Parathyroid adenoma (tissue), 2 donors: ENCODE data around the gene MYO1A.

Experiments used
- H2AFZ ChIP-seq: fragments of 300-600 bp; sonication (generic); one replicate; pipeline ENCODE4 v1.7.0; 2017; ENCODE audit warnings: antibody characterized with exemption, mild to moderate bottlenecking
- H3K27ac ChIP-seq: fragments of 300-600 bp; sonication (generic); one replicate; pipeline ENCODE4 v1.7.0; 2017
- H3K27me3 ChIP-seq: fragments of 300-600 bp; sonication (generic); one replicate; pipeline ENCODE4 v1.7.0; 2017; ENCODE audit warnings: low read length; ENCODE audit not compliant: control insufficient read depth, insufficient read depth
- H3K36me3 ChIP-seq: fragments of 300-600 bp; sonication (generic); one replicate; pipeline ENCODE4 v1.7.0; 2017; ENCODE audit warnings: low read length; ENCODE audit not compliant: control insufficient read depth, insufficient read depth
- H3K4me1 ChIP-seq: fragments of 300-600 bp; sonication (generic); one replicate; pipeline ENCODE4 v1.7.0; 2017; ENCODE audit warnings: control low read depth
- H3K4me2 ChIP-seq: fragments of 300-600 bp; sonication (generic); one replicate; pipeline ENCODE4 v1.7.0; 2017; ENCODE audit warnings: low read length
- H3K4me3 ChIP-seq: fragments of 300-600 bp; sonication (generic); one replicate; pipeline ENCODE4 v1.7.0; 2017; ENCODE audit warnings: low read depth, low read length
- H3K79me2 ChIP-seq: fragments of 300-600 bp; sonication (generic); one replicate; pipeline ENCODE4 v1.7.0; 2017; ENCODE audit warnings: control low read depth
- H3K9ac ChIP-seq: fragments of 300-600 bp; sonication (generic); one replicate; pipeline ENCODE4 v1.7.0; 2017; ENCODE audit warnings: mild to moderate bottlenecking
- H3K9me3 ChIP-seq: fragments of 300-600 bp; sonication (generic); one replicate; pipeline ENCODE4 v1.7.0; 2017; ENCODE audit warnings: low read length; ENCODE audit not compliant: control insufficient read depth
- CTCF ChIP-seq: fragments of 300-600 bp; sonication (generic); IDR thresholded peaks from one replicate; pipeline ENCODE4 v1.7.0; 2017; ENCODE audit warnings: antibody characterized with exemption, mild to moderate bottlenecking
- donor health status: primary hyperparathyroidism.

Gene MYO1A

GRCh38 chr12:57044889-57045288 is 5.0 kb downstream of the MYO1A start:
- Histone ChIP-seq H3K9me3 (no peaks in the 10 kb centered on the region), H3K4me1 (no peaks in the 10 kb centered on the region), H3K36me3 (no peaks in the 10 kb centered on the region), H3K27me3 (no peaks in the 10 kb centered on the region), H3K4me3 (no peak overlapping the region), H3K9ac (no peak overlapping the region), H3K79me2 (no peaks in the 10 kb centered on the region), H3K27ac (no peak overlapping the region), H2AFZ (no peak overlapping the region), H3K4me2 (no peak overlapping the region)
- no peak for TF ChIP-seq CTCF

GRCh38 chr12:57044468-57044867 is 5.5 kb downstream of the MYO1A start:
- H3K27me3 ChIP-seq: no peaks in the 10 kb centered on the region
- no peak overlapping the region for H3K4me2 ChIP-seq
- no peak overlapping the region for H3K9ac ChIP-seq
- no peak overlapping the region for H3K4me3 ChIP-seq
- no peaks in the 10 kb centered on the region for H3K9me3 ChIP-seq
- no peak overlapping the region for H3K27ac ChIP-seq
- no peaks in the 10 kb centered on the region for H3K36me3 ChIP-seq
- no peak overlapping the region for H2AFZ ChIP-seq
- no peaks in the 10 kb centered on the region for H3K4me1 ChIP-seq
- no peak for TF ChIP-seq CTCF
- no peaks in the 10 kb centered on the region for H3K79me2 ChIP-seq

- no peak overlapping the region for H2AFZ ChIP-seq
Observed at GRCh38 chr12:57042695-57043094, 7.2 kb downstream of the MYO1A start.

GRCh38 chr12:57040750-57041149 is 9.2 kb downstream of the MYO1A start:
- H3K27me3 ChIP-seq: no peaks in the 10 kb centered on the region
- TF ChIP-seq CTCF: no peak
- no peak overlapping the region for H3K27ac ChIP-seq
- no peak overlapping the region for H3K4me2 ChIP-seq
- H3K4me3 ChIP-seq: no peak overlapping the region
- no peaks in the 10 kb centered on the region for H3K9me3 ChIP-seq
- no peaks in the 10 kb centered on the region for H3K4me1 ChIP-seq
- H3K9ac ChIP-seq: no peak overlapping the region
- H2AFZ ChIP-seq: no peak overlapping the region
- no peaks in the 10 kb centered on the region for H3K79me2 ChIP-seq
- no peaks in the 10 kb centered on the region for H3K36me3 ChIP-seq

More at GRCh38 chr12:57042695-57043094, 7.2 kb downstream of the MYO1A start:
- no peak for TF ChIP-seq CTCF
- Histone ChIP-seq H3K79me2 (no peaks in the 10 kb centered on the region), H3K9ac (no peak overlapping the region), H3K9me3 (no peaks in the 10 kb centered on the region), H3K27me3 (no peaks in the 10 kb centered on the region), H3K4me1 (no peaks in the 10 kb centered on the region), H3K4me2 (no peak overlapping the region), H3K36me3 (no peaks in the 10 kb centered on the region), H3K4me3 (no peak overlapping the region), H3K27ac (no peak overlapping the region)

GRCh38 chr12:57040211-57040610 is 9.7 kb downstream of the MYO1A start:
- H3K9ac ChIP-seq: no peak overlapping the region
- H3K4me1 ChIP-seq: no peaks in the 10 kb centered on the region
- H3K36me3 ChIP-seq: no peaks in the 10 kb centered on the region
- no peaks in the 10 kb centered on the region for H3K9me3 ChIP-seq
- no peaks in the 10 kb centered on the region for H3K27me3 ChIP-seq
- H3K27ac ChIP-seq: no peak overlapping the region
- no peaks in the 10 kb centered on the region for H3K79me2 ChIP-seq
- TF ChIP-seq CTCF: no peak
- no peak overlapping the region for H3K4me2 ChIP-seq
- H3K4me3 ChIP-seq: no peak overlapping the region
- H2AFZ ChIP-seq: no peak overlapping the region
